Activated CD8-positive, alpha-beta memory T cell treated with anti-CD3 and anti-CD28 coated beads, Interleukin-2, amount 50 U/mL, for 4 hours (primary cell): ENCODE measurements around the gene MICU2.
"Not testable (repeated sequence)": the region's sequence is repeated elsewhere in the genome, so short reads cannot be mapped to it uniquely, and the experiment has no call there.

Experiments used
- DNase-seq: peaks from one replicate; pipeline ENCODE4 v3.0.0-alpha.2; 2020

The MICU2 gene

DNA sequence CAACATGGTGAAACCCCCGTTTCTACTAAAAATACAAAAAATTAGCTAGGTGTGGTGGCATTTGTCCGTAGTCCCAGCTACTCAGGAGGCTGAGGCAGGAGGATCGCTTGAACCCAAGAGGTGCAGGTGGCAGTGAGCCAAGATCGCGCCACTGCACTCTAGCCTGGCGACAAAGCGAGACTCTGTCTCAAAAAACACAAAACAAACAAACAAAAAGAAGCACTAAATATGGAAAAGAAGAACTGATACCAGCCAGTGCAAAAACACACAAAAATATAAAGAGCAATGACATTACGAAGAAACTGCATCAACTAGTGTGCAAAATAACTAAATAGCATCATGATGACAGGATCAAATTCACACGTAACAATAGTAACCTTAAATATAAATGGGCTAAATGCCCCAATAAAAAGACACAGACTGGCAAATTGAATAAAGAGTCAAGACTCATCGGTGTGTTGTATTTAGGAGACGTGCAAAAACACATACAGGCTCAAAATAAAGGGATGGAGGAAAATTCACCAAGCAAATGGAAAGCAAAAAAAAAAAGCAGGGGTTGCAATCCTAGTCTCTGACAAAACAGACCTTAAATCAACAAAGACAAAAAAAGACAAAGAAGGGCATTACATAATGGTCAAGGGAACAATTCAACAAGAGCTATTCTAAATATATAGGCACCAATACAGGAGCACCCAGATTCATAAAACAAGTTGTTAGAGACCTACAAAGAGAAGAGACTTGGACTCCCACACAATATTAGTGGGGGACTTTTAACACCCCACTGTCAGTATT lies 13.1 kb downstream of the MICU2 start:
- DNase-seq: not testable (repeated sequence)

DNA sequence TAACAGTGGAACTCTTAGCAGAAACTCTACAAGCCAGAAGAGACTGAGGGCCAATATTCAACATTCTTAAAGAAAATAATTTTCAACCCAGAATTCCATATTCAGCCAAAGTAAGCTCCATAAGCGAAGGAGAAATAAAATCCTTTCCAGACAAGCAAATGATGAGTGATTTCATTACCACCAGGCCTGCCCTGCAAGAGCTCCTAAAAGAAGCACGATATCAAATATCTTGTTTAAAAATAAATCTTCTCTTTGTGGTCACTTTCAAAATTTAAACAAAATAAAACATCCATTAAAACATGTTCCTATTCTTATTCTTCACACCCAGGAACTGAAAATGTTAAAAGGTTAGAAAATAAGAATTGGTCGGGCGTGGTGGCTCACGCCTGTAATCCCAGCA lies 13.7 kb downstream of the MICU2 start:
- no peak for DNase-seq

DNA sequence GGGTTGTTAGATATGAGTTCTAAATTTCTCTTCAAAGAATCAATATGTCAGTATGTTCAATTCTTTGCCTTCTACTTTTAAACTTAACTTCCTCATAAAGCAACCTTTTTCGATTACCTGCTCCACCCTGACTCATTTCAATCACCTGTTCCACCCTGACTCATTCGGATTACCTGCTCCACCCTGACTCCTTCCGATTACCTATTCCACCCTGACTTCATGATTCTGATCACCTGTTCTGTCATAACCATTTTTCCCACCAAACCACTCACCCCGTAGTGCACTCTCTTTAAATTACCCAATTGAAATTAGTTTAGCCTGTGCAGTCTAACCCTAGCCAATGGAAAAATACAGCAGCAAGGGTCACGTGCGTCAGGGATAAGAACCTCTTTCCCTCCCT lies 14.5 kb downstream of the MICU2 start:
- not testable (repeated sequence) for DNase-seq

- DNase-seq: not testable (repeated sequence)
Measured at GRCh38 chr13:21588411-21588810, 15.6 kb downstream of the MICU2 start.

DNA sequence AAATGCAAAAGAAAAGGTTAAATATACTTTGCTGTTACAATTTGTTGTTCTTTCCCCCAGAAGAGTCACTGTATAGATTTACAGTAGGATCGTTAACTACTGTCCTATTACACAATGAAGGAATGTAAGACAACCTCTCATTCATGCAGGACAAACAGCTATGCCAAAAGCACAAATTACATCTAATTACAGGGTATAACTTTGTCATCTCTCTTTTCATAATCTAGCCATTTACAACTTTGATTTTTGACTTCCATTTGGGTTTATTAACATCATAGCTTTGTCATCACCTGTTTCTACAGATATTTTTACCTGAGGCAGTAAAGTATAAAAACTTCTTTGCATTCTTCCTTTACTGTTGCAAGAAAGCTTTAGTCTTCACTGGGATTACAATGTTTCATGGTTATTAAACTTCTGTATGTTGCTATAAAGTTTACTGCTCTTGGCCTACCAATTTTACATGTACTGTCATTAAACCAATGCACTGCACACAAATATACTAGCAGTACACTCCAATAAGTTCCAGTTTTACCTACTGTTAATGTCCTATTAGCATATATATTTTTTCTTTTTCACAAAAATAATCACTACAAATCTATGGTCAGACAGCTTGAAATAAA lies 18.9 kb downstream of the MICU2 start:
- DNase-seq: no peak

DNA sequence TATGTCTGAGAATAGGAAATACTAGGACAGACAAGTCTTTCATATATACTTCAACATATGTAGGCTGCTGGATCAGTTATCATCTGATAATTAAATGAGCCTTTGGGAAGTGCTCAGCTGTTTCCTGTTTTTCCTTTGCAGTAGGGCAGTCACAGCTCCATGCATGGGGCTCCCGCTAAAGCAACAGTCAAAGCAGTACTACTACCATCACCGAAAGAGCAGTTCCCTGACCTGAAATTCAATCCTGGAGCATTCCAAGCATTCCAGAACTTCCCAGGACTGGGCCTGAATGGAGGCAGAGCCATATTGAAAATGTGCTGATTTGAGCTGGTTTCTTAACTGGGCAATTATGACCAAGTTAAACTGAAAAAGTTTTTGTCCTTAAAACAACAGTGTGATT lies 20.5 kb downstream of the MICU2 start:
- DNase-seq: no peak

GRCh38 chr13:21580736-21581135 lies 23.2 kb downstream of the MICU2 start:
- DNase-seq: no peak

GRCh38 chr13:21579754-21580316 lies 24.1 kb downstream of the MICU2 start:
- no peak for DNase-seq

- DNase-seq: no peak
Measured at GRCh38 chr13:21578748-21579147, 25.2 kb downstream of the MICU2 start.

DNA sequence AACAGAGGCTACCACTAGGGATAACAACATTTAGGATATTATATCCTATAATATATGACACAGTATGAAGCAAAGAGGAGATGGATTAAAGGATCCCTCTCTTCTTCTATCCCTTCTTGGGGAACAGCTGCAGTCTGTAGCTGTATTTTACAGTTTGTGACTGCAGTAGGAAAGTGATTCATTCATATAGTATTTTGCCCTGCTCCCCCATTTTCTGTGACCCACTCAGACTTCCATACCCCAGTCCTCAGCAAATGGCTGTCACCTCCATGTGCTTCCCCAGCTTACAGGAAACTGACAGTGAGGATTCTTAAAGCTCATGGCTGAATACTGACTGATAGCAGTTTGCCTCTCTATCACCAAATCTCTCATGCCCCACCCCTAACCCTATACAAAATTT lies 27.5 kb downstream of the MICU2 start:
- no peak for DNase-seq

GRCh38 chr13:21573920-21574712 lies 29.9 kb downstream of the MICU2 start:
- no peak for DNase-seq

DNA sequence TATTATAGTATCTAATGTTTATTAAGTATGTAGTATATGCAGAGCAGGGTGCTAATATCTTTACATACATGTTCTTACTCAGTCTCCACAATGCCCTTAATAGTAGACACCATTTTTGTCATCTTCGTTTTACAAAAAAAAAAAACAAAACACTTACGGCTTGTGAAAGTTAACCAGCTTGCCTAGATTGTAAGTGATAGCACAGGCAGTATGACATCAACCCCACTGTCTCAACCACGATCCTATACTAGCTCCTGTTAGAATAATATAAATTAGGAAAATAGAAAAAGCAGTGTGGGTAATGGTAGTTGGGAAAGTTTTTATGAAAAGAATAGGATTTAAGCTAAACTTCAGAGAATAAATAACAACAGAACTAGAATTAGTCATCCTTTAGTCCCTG lies 34.3 kb downstream of the MICU2 start:
- no peak for DNase-seq

DNA sequence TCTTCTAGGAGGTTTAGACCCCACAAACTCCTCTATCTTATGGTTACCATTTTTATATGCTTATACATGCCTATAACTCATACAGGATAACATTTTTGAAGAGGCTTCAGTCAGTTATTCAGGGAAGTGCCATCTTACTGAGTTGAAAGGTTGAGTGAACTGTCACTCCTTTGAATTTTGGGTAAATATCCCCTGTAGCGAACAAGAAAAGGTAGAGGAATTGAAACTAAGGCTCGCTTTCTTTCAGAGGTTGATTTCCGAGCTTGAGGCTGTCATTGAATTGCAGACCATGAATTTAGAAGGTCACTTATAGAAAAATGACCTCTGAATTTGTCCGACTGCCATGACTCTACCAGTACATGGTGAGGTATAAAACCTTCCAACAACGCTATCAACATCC lies 35.1 kb downstream of the MICU2 start:
- DNase-seq: no peak

GRCh38 chr13:21567714-21568113 lies 36.3 kb downstream of the MICU2 start:
- DNase-seq: no peak

DNA sequence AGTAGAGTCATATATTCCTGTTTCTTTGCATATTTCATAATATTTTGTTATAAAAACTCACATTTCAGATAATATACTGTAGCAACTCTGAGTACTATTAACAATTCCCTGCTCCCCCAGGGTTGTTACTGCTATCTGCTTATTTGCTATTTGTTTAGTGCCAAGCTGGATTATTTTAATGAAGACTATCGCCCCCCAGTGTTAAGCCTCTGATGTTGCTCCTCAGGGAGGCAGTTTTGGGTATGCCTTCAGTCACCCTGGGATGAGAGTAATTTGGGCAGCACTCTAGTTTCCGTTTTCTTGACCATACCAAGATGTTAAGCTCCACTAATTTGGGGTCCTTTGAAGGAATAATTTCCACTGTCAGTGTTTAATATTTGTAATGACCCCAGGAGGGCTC lies 46.0 kb downstream of the MICU2 start:
- DNase-seq: no peak

GRCh38 chr13:21556051-21556450 lies 47.9 kb downstream of the MICU2 start:
- DNase-seq: no peak

- not testable (repeated sequence) for DNase-seq
Measured at GRCh38 chr13:21553261-21553660, 50.7 kb downstream of the MICU2 start.

DNA sequence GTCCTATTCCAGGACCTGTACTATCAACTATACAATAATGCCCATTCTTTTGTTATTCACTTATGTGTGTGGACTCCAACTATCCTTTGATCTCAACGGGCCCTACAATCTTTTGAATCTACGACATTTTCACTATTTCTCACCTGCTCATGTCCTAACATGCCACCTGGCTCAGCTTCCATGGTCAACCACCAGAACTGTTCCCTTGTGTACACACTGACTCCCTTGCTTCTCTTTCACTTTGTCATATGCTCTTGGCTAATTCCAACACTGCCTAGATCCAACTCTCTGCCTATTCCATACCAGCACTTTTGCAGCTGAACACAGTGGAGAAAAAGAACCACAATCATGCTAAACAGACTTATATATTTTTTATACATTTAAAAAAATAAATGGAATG lies 53.1 kb downstream of the MICU2 start:
- DNase-seq: no peak

DNA sequence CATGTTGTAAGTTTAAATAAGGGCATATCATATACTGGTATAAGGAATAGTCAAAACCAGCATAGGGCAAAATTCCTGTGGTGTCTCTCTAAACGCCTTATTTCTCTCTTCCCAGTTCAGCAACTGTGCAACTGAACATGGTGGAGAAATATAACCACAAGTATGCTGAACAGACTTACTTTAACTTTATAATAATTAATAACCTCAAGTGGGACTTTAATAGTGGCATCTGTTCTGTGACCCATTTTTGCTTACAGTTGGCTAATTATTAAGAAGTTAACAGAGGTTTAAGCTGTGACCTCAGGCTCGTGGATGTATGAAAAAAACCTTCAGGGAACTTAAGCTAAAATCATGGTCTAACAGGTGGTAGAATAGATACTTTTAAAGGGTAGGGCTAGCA lies 54.3 kb downstream of the MICU2 start:
- DNase-seq: no peak

DNA sequence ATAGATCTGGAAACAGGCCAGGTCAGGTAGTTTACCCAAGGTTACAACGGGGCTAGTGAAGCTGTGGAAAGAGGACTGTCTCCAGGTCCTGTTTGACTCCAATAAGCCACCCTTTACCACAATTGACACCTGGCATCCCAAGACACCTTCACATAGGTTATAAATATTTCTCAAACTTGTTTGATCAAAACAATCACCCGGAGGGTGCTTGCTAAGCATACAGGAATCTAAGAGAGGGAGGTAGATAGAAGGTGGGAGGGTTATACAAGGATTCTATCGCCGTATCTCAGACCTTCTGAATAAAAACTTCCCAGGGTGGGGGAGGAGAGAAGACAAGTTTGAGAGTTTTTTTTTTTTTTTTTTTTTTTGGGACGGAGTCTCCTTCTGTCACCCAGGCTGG lies 55.4 kb downstream of the MICU2 start:
- DNase-seq: no peak

GRCh38 chr13:21546372-21546771 lies 57.6 kb downstream of the MICU2 start:
- no peak for DNase-seq

DNA sequence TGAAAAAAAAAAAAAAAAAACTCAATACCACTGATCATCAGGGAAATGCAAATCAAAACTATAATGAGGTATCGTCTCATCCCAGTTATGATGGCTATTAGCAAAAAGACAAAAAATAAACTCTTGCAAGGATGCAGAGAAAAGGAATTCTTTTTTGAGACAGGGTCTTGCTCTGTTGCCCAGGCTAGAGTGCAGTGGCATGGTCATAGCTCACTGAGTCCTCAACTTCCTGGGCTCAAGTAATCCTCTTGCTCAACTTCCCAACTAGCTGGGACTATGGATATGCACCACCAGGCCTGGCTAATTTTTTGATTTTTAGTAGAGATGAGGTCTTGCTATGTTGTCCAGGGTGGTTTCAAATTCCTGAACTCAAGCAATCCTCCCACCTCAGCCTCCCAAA lies 59.5 kb downstream of the MICU2 start:
- DNase-seq: no peak

- DNase-seq: no peak
Measured at GRCh38 chr13:21542563-21542962, 61.4 kb downstream of the MICU2 start.

- DNase-seq: no peak
Measured at GRCh38 chr13:21541980-21542379, 62.0 kb downstream of the MICU2 start.
